A673 (cell line): ENCODE results near the gene LCT. TPM values are rescaled to one million over a fixed set of nuclear protein-coding genes. Genes with fewer than 3 reads are reported as not detected.
A peak's percentile ranks its signal among the peaks of the same experiment; 100 is the strongest.
"Not testable (repeated sequence)": the region's sequence is repeated elsewhere in the genome, so short reads cannot be mapped to it uniquely, and the experiment has no call there.

Experiments used
- BruUV-seq: library from RNA; stranded (reverse); fragments of 400-500 nt; replicated peaks from 2 replicates; lab custom pipeline; 2021; lab: Mats Ljungman, UMichigan
- CTCF ChIA-PET: fragments of 300-600 bp; sonication (Branson Sonifier 250); formaldehyde crosslinking; loops from one replicate; lab custom pipeline; 2022; ENCODE audit warnings: antibody characterized with exemption; lab: Charles Lee
- POLR2A ChIA-PET: fragments of 300-600 bp; sonication (Branson Sonifier 250); formaldehyde crosslinking; loops from one replicate; lab custom pipeline; 2022; ENCODE audit warnings: antibody characterized with exemption; ENCODE audit not compliant: low non-redundant PET; lab: Charles Lee
- DNase-seq: peaks from one replicate; pipeline ENCODE4 v3.0.0-alpha.2; 2015; ENCODE audit warnings: low spot score
- H3K27ac ChIP-seq: fragments of 200-600 bp; sonication (generic); 2 replicates; pipeline ENCODE4 v1.5.1; 2016; ENCODE audit warnings: mixed run types, low read depth, mild to moderate bottlenecking, mixed read lengths, antibody characterized with exemption, low read length; ENCODE audit not compliant: poor library complexity, severe bottlenecking
- H3K27me3 ChIP-seq: fragments of 200-600 bp; sonication (generic); replicated peaks from 2 replicates; pipeline ENCODE4 v1.6.1; 2017; ENCODE audit warnings: mixed run types, low read depth, mild to moderate bottlenecking, mixed read lengths, antibody characterized with exemption, low read length; ENCODE audit not compliant: insufficient read depth, poor library complexity
- H3K36me3 ChIP-seq: fragments of 200-600 bp; sonication (generic); 2 replicates; pipeline ENCODE4 v1.6.1; 2016; ENCODE audit warnings: mixed run types, mild to moderate bottlenecking, mixed read lengths, antibody characterized with exemption, low read length; ENCODE audit not compliant: insufficient read depth, poor library complexity, severe bottlenecking
- H3K4me1 ChIP-seq: fragments of 200-600 bp; sonication (generic); 2 replicates; pipeline ENCODE4 v1.6.1; 2017; ENCODE audit warnings: mixed run types, mild to moderate bottlenecking, mixed read lengths, antibody characterized with exemption, low read length; ENCODE audit not compliant: insufficient read depth, poor library complexity, severe bottlenecking
- H3K4me3 ChIP-seq: fragments of 200-600 bp; sonication (generic); 2 replicates; pipeline ENCODE4 v1.5.1; 2016; ENCODE audit warnings: low read depth, mixed run types, mild to moderate bottlenecking, mixed read lengths, low read length; ENCODE audit not compliant: poor library complexity, severe bottlenecking
- H3K9me3 ChIP-seq: fragments of 200-600 bp; sonication (generic); 2 replicates; pipeline ENCODE4 v1.6.1; 2016; ENCODE audit warnings: mixed run types, low read depth, mild to moderate bottlenecking, mixed read lengths, antibody characterized with exemption, low read length; ENCODE audit not compliant: poor library complexity, severe bottlenecking
- EZH2 ChIP-seq: fragments of 200-600 bp; sonication (generic); IDR thresholded peaks from 2 replicates; pipeline ENCODE4 v1.6.1; 2017; ENCODE audit warnings: borderline replicate concordance, low read depth, mild to moderate bottlenecking, mixed read lengths, antibody characterized with exemption, low read length; ENCODE audit not compliant: poor library complexity, severe bottlenecking
- intact Hi-C: fragments of 100-400 bp; cut with micrococcal nuclease; formaldehyde crosslinking; loops from one replicate; pipeline ENCODE4 v1.10.0; 2022; ENCODE audit not compliant: unreplicated experiment
- total RNA-seq: library from RNA; stranded (reverse); gene quantifications from 2 replicates; pipeline ENCODE4 v1.2.3, GENCODE V29; 2021
- TF ChIP-seq, protein P1 (sequence below): fragments of 300-800, 200-600 bp; sonication (generic); conservative IDR thresholded peaks from 2 replicates; pipeline ENCODE4 v1.5.1; 2017; ENCODE audit warnings: low read depth, mild to moderate bottlenecking, antibody characterized with exemption, low read length, moderate library complexity, mixed read lengths

LCT gene
- total RNA-seq, 1 experiment from 2014 or later, result 0.39 TPM

DNA sequence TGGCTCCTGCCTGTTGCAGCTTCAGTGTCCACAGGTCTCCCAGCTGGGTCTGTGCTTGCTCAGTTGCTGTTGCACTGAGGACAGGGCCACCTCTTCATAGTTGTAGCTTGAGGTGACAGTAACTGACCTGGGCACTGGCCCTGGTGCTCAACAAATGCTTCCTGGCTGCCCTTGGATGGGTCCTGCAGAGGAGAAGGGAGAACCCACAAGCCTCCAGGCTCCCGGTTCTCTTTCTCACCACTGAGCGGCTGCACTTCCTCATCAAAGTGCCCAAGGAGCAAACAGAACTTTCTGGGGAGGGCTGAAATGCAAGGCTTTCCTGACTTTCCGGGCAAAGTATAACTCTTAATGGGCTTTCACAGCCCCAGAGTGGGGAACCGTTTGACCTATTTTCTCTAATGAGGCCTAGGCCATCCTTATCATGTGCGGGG is 38.7 kb downstream of the LCT start:
- Histone ChIP-seq H3K4me3 (no peak overlapping the region), H3K27ac (no peak overlapping the region), H3K36me3 (no peaks in the 10 kb centered on the region), H3K4me1 (no peaks in the 10 kb centered on the region), H3K27me3 (no peaks in the 10 kb centered on the region), H3K9me3 (no peaks in the 10 kb centered on the region)
- DNase-seq, result no peak
- intact Hi-C loops, result loop anchor here (5.0 kb wide), 1 partner anchor 811 kb away; no protein-coding TSS in a partner anchor
- ChIA-PET CTCF (interaction anchor here (0.8 to 3.0 kb wide), 4 partner anchors 8 to 809 kb away, joined by 3 to 14 read pairs (median 4); no protein-coding TSS in a partner anchor), POLR2A (no interaction called here)
- BruUV-seq, result no TSS peak
- TF ChIP-seq EZH2, result no peak
- TF ChIP-seq, protein P1, sequence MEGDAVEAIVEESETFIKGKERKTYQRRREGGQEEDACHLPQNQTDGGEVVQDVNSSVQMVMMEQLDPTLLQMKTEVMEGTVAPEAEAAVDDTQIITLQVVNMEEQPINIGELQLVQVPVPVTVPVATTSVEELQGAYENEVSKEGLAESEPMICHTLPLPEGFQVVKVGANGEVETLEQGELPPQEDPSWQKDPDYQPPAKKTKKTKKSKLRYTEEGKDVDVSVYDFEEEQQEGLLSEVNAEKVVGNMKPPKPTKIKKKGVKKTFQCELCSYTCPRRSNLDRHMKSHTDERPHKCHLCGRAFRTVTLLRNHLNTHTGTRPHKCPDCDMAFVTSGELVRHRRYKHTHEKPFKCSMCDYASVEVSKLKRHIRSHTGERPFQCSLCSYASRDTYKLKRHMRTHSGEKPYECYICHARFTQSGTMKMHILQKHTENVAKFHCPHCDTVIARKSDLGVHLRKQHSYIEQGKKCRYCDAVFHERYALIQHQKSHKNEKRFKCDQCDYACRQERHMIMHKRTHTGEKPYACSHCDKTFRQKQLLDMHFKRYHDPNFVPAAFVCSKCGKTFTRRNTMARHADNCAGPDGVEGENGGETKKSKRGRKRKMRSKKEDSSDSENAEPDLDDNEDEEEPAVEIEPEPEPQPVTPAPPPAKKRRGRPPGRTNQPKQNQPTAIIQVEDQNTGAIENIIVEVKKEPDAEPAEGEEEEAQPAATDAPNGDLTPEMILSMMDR, result no peak

DNA sequence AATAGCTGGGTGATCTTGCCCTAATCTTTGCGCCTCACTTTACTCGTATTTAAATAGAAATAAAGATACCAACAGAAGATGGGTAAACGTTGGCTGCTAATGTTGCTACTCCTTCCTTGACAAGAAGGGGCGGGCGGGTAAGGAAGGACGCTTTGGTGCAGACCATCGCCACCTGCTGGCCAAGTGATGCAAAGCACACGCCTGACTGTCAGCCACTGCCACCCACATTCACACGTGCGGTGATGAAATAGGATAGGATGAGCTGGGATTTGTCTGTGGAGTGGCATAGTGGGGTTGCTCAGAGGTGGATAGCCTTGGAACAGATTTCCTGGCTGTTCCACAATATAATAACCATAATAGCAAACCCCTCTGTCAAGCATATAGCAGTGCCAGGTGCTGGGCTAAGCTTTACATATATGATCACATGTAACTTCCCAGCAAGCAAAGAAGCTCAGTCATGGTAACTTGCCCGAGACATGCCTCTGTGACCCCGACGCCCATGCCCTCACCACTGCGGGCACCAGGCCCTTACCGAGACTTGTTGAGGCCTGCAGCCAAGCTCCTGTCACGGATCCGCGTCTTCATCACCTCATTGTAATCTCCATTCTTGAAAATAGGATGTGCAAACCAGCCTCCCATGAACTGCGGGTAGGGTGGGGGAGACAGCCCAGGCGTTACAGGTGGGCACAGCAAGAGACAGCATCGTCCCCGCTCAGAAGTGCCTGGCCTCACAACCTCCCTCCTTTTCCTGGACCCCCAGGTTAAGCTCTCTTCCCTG is 39.3 kb downstream of the LCT start:
- H3K27ac ChIP-seq, result no peak overlapping the region
- H3K4me3 ChIP-seq, result no peak overlapping the region
- ChIA-PET CTCF (interaction anchor here (0.6 to 3.0 kb wide), 7 partner anchors 8 to 809 kb away, joined by 3 to 14 read pairs (median 4); no protein-coding TSS in a partner anchor), POLR2A (no interaction called here)
- TF ChIP-seq, protein P1, result peak; percentile 98
- TF ChIP-seq EZH2, result no peak
- no peaks in the 10 kb centered on the region for H3K4me1 ChIP-seq
- intact Hi-C loops, result loop anchor here (1.0 to 5.0 kb wide), 2 partner anchors 793 to 810 kb away; no protein-coding TSS in a partner anchor
- H3K27me3 ChIP-seq, result no peaks in the 10 kb centered on the region
- DNase-seq, result peak; percentile 87
- H3K9me3 ChIP-seq, result no peaks in the 10 kb centered on the region
- BruUV-seq, result no TSS peak
- H3K36me3 ChIP-seq, result no peaks in the 10 kb centered on the region

DNA sequence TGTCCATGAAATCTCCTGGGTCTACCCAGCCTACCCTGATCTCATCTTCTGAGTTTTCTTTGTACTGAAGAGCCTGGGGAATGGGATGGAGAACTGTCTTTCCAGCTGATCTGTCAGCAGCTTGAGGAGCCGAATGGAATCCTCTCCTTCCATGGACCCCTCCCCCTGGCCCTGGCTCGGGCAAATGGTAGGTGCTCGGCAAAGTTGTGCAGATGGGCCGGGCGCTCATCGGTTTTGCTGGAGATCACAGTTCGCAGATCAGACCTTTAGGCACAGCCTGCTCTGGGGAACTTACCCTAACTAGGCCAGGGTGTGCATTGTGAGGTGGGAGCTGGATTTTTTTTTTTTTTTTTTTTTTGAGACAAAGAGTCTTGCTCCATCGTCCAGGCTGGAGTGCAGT is 40.4 kb downstream of the LCT start:
- no peak overlapping the region for H3K27ac ChIP-seq
- BruUV-seq, result no TSS peak
- DNase-seq, result no peak
- no peaks in the 10 kb centered on the region for H3K9me3 ChIP-seq
- ChIA-PET CTCF (interaction anchor here (0.6 to 3.0 kb wide), 2 partner anchors 552 to 807 kb away, joined by 4 to 14 read pairs; no protein-coding TSS in a partner anchor), POLR2A (interaction anchor here (0.5 kb wide), 1 partner anchor 10 kb away, joined by 13 read pairs; no protein-coding TSS in a partner anchor)
- intact Hi-C loops, result loop anchor here (1.0 to 5.0 kb wide), 2 partner anchors 792 to 809 kb away; no protein-coding TSS in a partner anchor
- no peak for TF ChIP-seq EZH2
- TF ChIP-seq, protein P1, result no peak
- H3K4me1 ChIP-seq, result no peaks in the 10 kb centered on the region
- no peak overlapping the region for H3K4me3 ChIP-seq
- no peaks in the 10 kb centered on the region for H3K27me3 ChIP-seq
- H3K36me3 ChIP-seq, result no peaks in the 10 kb centered on the region

DNA sequence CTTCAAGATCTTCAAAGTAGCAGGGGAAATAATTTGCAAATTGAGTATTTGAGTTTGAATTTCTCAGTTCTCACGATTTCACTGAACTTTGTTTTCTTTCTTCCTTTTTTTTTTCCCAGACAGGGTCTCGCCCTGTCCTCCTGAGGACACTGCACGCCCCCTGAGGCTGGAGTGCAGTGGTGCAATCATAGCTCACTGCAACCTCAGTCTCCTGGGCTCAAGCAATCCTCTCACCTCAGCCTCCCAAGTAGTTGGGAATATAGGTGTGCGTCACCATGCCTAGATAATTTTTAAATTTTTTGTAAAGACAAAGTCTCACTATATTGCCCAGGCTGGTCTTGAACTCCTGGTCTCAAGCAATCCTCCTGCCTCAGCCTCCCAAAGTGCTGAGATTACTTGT is 41.3 kb downstream of the LCT start:
- CTCF ChIA-PET, H3K4me3 ChIP-seq, POLR2A ChIA-PET, BruUV-seq, H3K36me3 ChIP-seq, DNase-seq, H3K27me3 ChIP-seq, H3K4me1 ChIP-seq, H3K9me3 ChIP-seq, H3K27ac ChIP-seq: not testable (repeated sequence)
- intact Hi-C loops, result loop anchor here (5.0 kb wide), 1 partner anchor 808 kb away; no protein-coding TSS in a partner anchor
